ENCODE data around the gene NOSTRIN. TPM values are rescaled to one million over a fixed set of nuclear protein-coding genes. Genes with fewer than 3 reads are reported as not detected.

NOSTRIN gene
- total RNA-seq, 1 experiment from 2014 or later = 3.1 TPM

DNA sequence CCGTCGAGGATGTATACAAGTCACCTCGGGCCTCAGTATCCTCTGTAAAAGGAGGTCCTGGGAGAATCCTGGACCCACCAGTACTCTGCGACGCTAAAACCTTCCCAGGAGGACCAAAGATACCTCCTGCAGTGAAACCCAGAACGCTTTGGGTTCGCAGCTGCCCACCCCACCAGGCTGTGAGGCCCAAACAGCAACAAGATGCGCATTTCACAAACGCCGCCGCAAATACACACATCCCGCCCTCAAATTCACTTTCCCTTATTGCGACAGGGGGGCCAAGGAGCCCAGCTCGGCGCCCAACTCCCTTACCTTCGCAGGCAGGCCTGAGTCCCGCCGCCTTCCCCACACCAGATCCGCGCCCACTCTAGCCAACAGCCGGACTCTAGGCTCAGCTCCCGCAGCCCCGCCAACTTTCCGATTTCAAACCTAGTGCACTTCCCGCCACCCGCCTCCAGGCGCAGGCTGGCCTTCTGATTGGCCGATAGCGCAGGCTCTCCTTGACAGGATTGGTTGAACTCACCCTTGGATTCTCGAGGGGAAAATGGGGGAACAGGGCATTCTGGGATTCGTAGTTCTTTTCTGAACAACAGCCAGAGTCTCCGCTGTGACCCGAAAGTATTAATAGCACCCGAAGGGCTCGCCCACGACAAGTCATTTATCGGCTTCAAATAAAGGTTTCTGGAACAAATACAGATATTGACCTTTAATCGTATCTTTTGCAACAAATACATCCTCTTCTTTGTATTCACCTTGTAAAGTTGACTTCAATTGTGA is 87.8 kb downstream of the NOSTRIN start, which contains the start of gene SPC25 (continued):
- TF ChIP-seq, protein P1, sequence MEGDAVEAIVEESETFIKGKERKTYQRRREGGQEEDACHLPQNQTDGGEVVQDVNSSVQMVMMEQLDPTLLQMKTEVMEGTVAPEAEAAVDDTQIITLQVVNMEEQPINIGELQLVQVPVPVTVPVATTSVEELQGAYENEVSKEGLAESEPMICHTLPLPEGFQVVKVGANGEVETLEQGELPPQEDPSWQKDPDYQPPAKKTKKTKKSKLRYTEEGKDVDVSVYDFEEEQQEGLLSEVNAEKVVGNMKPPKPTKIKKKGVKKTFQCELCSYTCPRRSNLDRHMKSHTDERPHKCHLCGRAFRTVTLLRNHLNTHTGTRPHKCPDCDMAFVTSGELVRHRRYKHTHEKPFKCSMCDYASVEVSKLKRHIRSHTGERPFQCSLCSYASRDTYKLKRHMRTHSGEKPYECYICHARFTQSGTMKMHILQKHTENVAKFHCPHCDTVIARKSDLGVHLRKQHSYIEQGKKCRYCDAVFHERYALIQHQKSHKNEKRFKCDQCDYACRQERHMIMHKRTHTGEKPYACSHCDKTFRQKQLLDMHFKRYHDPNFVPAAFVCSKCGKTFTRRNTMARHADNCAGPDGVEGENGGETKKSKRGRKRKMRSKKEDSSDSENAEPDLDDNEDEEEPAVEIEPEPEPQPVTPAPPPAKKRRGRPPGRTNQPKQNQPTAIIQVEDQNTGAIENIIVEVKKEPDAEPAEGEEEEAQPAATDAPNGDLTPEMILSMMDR (IDR thresholded peaks at IDR 0.05 in 2 of 3, conservative IDR thresholded peaks at IDR 0.05 in 1 of 3; ENCODE audit: borderline replicate concordance in 1 of 3, insufficient read depth in 1 of 3, low read depth in 2 of 3, low read length in 2 of 3) = no peak

DNA sequence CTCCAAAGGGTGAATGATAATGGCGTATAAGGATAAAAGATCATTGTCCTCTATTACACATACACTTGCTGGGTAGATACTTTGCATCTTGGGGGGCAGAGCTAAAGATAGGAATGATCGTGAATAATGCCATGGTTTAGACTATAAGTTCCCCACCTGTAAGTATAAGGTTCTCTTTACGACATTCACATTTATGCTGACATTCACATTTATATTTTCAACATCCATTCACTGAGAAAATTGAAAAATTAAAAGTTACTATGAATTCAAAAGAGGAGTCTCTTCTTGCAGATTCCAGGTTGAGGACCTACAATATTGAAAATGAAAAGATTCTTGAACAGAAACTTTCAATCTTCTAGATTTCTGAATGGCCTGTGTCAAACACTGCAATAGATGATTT is 89.9 kb downstream of the NOSTRIN start:
- no peak for TF ChIP-seq ZFX (IDR thresholded peaks at IDR 0.05)
- Histone ChIP-seq H2AFZ (ENCODE audit: low read depth, low read length, poor library complexity, severe bottlenecking) (no peak overlapping the region), H3K9ac (ENCODE audit: low read length) (no peak overlapping the region), H3K9me2 (ENCODE audit: insufficient read depth) (no peaks in the 10 kb centered on the region), H3K4me1 (ENCODE audit: control insufficient read depth in 1 of 2, insufficient read depth in 2 of 2, low read length in 2 of 2) (peaks cover 7 to 11% of the 10 kb centered on the region in 2 experiments; a peak in 3 of 4 replicates), H4K20me1 (ENCODE audit: insufficient read depth) (no peaks in the 10 kb centered on the region), H3K79me2 (ENCODE audit: insufficient read depth, low read length) (peaks cover 20% of the 10 kb centered on the region), H3K4me3 (replicated peaks in 1 of 2; ENCODE audit: low read depth in 1 of 2, low read length in 2 of 2) (no peak overlapping the region), H3K9me3 (ENCODE audit: control insufficient read depth in 1 of 2, insufficient read depth in 1 of 2, low read depth in 1 of 2, low read length in 2 of 2) (no peaks in the 10 kb centered on the region), H3K27me3 (ENCODE audit: insufficient read depth, low read length) (no peaks in the 10 kb centered on the region), H3K4me2 (ENCODE audit: low read length) (no peak overlapping the region), H3K27ac (ENCODE audit: low read depth, low read length) (no peak overlapping the region), H3K36me3 (ENCODE audit: control insufficient read depth in 1 of 2, insufficient read depth in 2 of 2, low read length in 2 of 2) (peaks cover 5 to 8% of the 10 kb centered on the region in 2 experiments)
- RAD21 ChIA-PET (ENCODE audit: low non-redundant PET in 1 of 2, low total read pairs in 2 of 2, uncharacterized antibody in 2 of 2, unreplicated experiment in 2 of 2) = no interaction called here
- POLR2A ChIA-PET = no interaction called here
- BruUV-seq (replicated peaks) = no TSS peak
- intact Hi-C loops (cut with micrococcal nuclease) = no loop called here
- CTCF ChIA-PET = no interaction called here
- DNase-seq (ENCODE audit: low read depth, low spot score) (no peak), ATAC-seq (no peak)

DNA sequence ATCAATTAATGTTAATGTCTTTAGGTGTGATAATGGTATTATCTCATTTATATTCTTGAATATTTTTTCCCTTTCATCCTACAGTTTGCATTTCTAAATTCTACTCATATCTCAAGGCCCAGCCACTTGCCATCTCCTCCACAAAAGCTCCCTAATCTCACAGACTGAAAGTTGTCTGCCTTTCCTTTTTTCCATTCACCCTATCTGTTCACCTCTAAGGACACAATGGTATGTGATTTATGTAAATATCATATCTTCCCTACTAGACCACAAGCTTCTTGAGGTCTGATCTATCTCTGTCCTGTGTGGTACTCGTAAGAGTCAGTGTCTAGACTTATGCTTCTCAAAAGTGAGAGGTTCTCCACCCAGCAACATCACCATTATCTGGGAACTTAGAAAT is 91.7 kb downstream of the NOSTRIN start:
- no peak overlapping the region for H3K4me2 ChIP-seq (ENCODE audit: low read length)
- intact Hi-C loops (cut with micrococcal nuclease) = no loop called here
- H3K36me3 ChIP-seq (ENCODE audit: control insufficient read depth in 1 of 2, insufficient read depth in 2 of 2, low read length in 2 of 2) = no peaks in the 10 kb centered on the region
- no peaks in the 10 kb centered on the region for H3K27me3 ChIP-seq (ENCODE audit: insufficient read depth, low read length)
- H3K9me2 ChIP-seq (ENCODE audit: insufficient read depth) = no peaks in the 10 kb centered on the region
- ATAC-seq = no peak
- RAD21 ChIA-PET (ENCODE audit: low non-redundant PET in 1 of 2, low total read pairs in 2 of 2, uncharacterized antibody in 2 of 2, unreplicated experiment in 2 of 2) = no interaction called here
- no peak overlapping the region for H2AFZ ChIP-seq (ENCODE audit: low read depth, low read length, poor library complexity, severe bottlenecking)
- H3K9ac ChIP-seq (ENCODE audit: low read length) = no peak overlapping the region
- BruUV-seq (replicated peaks) = no TSS peak
- no peaks in the 10 kb centered on the region for H4K20me1 ChIP-seq (ENCODE audit: insufficient read depth)
- H3K4me1 ChIP-seq (ENCODE audit: control insufficient read depth in 1 of 2, insufficient read depth in 2 of 2, low read length in 2 of 2) = peaks cover 7 to 11% of the 10 kb centered on the region in 2 experiments; a peak in 3 of 4 replicates
- CTCF ChIA-PET = no interaction called here
- DNase-seq (ENCODE audit: low read depth, low spot score) = no peak
- peaks cover 11% of the 10 kb centered on the region for H3K79me2 ChIP-seq (ENCODE audit: insufficient read depth, low read length)
- H3K4me3 ChIP-seq (replicated peaks in 1 of 2; ENCODE audit: low read depth in 1 of 2, low read length in 2 of 2) = no peak overlapping the region
- no peak overlapping the region for H3K27ac ChIP-seq (ENCODE audit: low read depth, low read length)
- TF ChIP-seq EGR1 (IDR thresholded peaks at IDR 0.05; ENCODE audit: low read depth) = no peak
- TF ChIP-seq, protein P2, sequence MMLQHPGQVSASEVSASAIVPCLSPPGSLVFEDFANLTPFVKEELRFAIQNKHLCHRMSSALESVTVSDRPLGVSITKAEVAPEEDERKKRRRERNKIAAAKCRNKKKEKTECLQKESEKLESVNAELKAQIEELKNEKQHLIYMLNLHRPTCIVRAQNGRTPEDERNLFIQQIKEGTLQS (IDR thresholded peaks at IDR 0.05) = no peak
- TF ChIP-seq, protein P3, sequence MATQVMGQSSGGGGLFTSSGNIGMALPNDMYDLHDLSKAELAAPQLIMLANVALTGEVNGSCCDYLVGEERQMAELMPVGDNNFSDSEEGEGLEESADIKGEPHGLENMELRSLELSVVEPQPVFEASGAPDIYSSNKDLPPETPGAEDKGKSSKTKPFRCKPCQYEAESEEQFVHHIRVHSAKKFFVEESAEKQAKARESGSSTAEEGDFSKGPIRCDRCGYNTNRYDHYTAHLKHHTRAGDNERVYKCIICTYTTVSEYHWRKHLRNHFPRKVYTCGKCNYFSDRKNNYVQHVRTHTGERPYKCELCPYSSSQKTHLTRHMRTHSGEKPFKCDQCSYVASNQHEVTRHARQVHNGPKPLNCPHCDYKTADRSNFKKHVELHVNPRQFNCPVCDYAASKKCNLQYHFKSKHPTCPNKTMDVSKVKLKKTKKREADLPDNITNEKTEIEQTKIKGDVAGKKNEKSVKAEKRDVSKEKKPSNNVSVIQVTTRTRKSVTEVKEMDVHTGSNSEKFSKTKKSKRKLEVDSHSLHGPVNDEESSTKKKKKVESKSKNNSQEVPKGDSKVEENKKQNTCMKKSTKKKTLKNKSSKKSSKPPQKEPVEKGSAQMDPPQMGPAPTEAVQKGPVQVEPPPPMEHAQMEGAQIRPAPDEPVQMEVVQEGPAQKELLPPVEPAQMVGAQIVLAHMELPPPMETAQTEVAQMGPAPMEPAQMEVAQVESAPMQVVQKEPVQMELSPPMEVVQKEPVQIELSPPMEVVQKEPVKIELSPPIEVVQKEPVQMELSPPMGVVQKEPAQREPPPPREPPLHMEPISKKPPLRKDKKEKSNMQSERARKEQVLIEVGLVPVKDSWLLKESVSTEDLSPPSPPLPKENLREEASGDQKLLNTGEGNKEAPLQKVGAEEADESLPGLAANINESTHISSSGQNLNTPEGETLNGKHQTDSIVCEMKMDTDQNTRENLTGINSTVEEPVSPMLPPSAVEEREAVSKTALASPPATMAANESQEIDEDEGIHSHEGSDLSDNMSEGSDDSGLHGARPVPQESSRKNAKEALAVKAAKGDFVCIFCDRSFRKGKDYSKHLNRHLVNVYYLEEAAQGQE (IDR thresholded peaks at IDR 0.05; ENCODE audit: low read depth) = no peak
- no peaks in the 10 kb centered on the region for H3K9me3 ChIP-seq (ENCODE audit: control insufficient read depth in 1 of 2, insufficient read depth in 1 of 2, low read depth in 1 of 2, low read length in 2 of 2)
- POLR2A ChIA-PET = interaction anchor here (1.0 kb wide), 1 partner anchor 11 kb away, joined by 3 read pairs; no protein-coding TSS in a partner anchor

Data from HCT116 (cell line).